ENCODE results near the gene CDO1. TPM values are rescaled to one million over a fixed set of nuclear protein-coding genes. Genes with fewer than 3 reads are reported as not detected.

The CDO1 gene
- total and polyA plus RNA-seq, 9 of the 15 experiments (the other 6 are each of a cell fraction or from before 2014, with no cell fraction given) = 0.16 to 0.22 TPM; not detected in 7

DNA sequence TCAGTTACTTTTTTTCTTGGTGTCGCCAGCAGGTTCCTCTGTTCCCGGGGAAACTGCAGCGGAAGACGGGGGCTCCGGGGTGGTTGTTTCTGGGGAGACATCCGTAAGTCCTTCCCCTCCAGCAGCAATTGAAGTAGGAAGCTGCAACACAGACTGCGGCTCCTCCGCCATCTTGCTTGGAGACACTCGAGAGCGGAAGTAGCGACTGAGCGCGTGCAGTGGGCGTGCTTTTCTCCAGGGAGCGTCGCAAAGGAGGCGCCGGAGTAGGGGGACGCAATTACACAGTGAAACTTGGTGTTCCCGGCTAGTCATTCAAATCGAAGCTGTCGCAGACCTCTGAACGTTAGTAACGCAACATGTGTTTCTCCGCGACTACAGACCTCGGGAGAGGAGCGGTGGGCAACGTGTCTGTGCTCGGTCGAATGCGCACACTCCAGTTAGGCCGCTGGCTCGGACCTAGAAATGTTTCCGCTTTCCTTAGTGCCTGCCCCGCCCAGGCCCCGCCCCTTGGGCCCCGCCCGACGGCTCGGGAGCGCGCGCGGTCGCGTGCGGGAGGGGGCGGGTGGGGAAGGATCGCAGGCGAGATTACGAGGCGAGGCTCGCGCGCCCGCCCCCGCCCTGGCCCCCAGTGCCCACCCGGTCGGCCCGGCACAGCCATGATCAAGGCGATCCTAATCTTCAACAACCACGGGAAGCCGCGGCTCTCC is 25.1 kb upstream of the CDO1 start, which contains the start of the genes AP3S1 and ATG12 (continued):
- TF ChIP-seq, protein P1, sequence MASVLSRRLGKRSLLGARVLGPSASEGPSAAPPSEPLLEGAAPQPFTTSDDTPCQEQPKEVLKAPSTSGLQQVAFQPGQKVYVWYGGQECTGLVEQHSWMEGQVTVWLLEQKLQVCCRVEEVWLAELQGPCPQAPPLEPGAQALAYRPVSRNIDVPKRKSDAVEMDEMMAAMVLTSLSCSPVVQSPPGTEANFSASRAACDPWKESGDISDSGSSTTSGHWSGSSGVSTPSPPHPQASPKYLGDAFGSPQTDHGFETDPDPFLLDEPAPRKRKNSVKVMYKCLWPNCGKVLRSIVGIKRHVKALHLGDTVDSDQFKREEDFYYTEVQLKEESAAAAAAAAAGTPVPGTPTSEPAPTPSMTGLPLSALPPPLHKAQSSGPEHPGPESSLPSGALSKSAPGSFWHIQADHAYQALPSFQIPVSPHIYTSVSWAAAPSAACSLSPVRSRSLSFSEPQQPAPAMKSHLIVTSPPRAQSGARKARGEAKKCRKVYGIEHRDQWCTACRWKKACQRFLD (CRISPR knock-in tag; IDR thresholded peaks at IDR 0.05) = peak; percentile 64; the same call in 1 of the 2 replicates
- TF ChIP-seq, protein P2, sequence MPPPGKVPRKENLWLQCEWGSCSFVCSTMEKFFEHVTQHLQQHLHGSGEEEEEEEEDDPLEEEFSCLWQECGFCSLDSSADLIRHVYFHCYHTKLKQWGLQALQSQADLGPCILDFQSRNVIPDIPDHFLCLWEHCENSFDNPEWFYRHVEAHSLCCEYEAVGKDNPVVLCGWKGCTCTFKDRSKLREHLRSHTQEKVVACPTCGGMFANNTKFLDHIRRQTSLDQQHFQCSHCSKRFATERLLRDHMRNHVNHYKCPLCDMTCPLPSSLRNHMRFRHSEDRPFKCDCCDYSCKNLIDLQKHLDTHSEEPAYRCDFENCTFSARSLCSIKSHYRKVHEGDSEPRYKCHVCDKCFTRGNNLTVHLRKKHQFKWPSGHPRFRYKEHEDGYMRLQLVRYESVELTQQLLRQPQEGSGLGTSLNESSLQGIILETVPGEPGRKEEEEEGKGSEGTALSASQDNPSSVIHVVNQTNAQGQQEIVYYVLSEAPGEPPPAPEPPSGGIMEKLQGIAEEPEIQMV (tag; conservative IDR thresholded peaks at IDR 0.05; ENCODE audit: low read depth) = no peak
- TF ChIP-seq ADNP (tag; IDR thresholded peaks at IDR 0.05) (no peak), E2F3 (CRISPR knock-in tag; IDR thresholded peaks at IDR 0.05) (0 out of 2 replicates have a peak, but pooled peaks have one; percentile 13), SNRNP70 (optimal IDR thresholded peaks at IDR 0.05; ENCODE audit: low read depth, low read length) (no peak), SNIP1 (IDR thresholded peaks at IDR 0.05; ENCODE audit: low read depth) (no peak), POLR3G (IDR thresholded peaks at IDR 0.05; ENCODE audit: extremely low read depth, insufficient read length, insufficient replicate concordance) (no peak), KDM5B (IDR thresholded peaks at IDR 0.05; ENCODE audit: insufficient replicate concordance, low read depth, low read length) (peak; percentile 96), POLR2A (conservative IDR thresholded peaks at IDR 0.05) (peak; percentile 95), FOXJ3 (CRISPR knock-in tag; IDR thresholded peaks at IDR 0.05) (no peak), MYBL2 (IDR thresholded peaks at IDR 0.05; ENCODE audit: low read depth) (no peak; the same call in 1 of the 2 replicates), MYBL2 (CRISPR knock-in tag; IDR thresholded peaks at IDR 0.05; ENCODE audit: borderline replicate concordance) (no peak), SRSF3 (IDR thresholded peaks at IDR 0.05; ENCODE audit: insufficient read depth, low read length) (no peak), JUN (IDR thresholded peaks at IDR 0.05; ENCODE audit: borderline replicate concordance, low read depth, low read length) (no peak), JUN (CRISPR knock-in tag; IDR thresholded peaks at IDR 0.05; ENCODE audit: borderline replicate concordance) (no peak), TCF7L2 (IDR thresholded peaks at IDR 0.05; ENCODE audit: low read depth, low read length) (peak; percentile 52; the same call in 1 of the 2 replicates), ZNF133 (CRISPR knock-in tag; IDR thresholded peaks at IDR 0.05) (no peak), ZNF644 (tag; IDR thresholded peaks at IDR 0.05; ENCODE audit: low read depth) (no peak), ZNF146 (CRISPR knock-in tag; IDR thresholded peaks at IDR 0.05; ENCODE audit: unreplicated experiment) (no peak), GATAD2A (IDR thresholded peaks at IDR 0.05) (no peak), TAF15 (IDR thresholded peaks at IDR 0.05; ENCODE audit: low read depth, low read length) (no peak), SOX6 (IDR thresholded peaks at IDR 0.05) (0 out of 2 replicates have a peak, but pooled peaks have one; percentile 13), FOXA1 (IDR thresholded peaks at IDR 0.05; ENCODE audit: borderline replicate concordance) (no peak)
- TF ChIP-seq, protein P3, sequence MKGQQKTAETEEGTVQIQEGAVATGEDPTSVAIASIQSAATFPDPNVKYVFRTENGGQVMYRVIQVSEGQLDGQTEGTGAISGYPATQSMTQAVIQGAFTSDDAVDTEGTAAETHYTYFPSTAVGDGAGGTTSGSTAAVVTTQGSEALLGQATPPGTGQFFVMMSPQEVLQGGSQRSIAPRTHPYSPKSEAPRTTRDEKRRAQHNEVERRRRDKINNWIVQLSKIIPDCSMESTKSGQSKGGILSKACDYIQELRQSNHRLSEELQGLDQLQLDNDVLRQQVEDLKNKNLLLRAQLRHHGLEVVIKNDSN (CRISPR knock-in tag; IDR thresholded peaks at IDR 0.05) = peak; percentile 16; the same call in 1 of the 2 replicates
- TF ChIP-seq, protein P4, sequence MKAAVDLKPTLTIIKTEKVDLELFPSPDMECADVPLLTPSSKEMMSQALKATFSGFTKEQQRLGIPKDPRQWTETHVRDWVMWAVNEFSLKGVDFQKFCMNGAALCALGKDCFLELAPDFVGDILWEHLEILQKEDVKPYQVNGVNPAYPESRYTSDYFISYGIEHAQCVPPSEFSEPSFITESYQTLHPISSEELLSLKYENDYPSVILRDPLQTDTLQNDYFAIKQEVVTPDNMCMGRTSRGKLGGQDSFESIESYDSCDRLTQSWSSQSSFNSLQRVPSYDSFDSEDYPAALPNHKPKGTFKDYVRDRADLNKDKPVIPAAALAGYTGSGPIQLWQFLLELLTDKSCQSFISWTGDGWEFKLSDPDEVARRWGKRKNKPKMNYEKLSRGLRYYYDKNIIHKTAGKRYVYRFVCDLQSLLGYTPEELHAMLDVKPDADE (conservative IDR thresholded peaks at IDR 0.05; ENCODE audit: control insufficient read depth, low read depth, low read length) = no peak; the same call in 1 of the 2 replicates
